H1 (cell line): Measurements from ENCODE around the gene FAU. TPM values are rescaled to one million over a fixed set of nuclear protein-coding genes. Genes with fewer than 3 reads are reported as not detected.

ENCODE experiments used
- CTCF ChIA-PET: fragments of 300-600 bp; sonication (Branson Sonifier 250); formaldehyde crosslinking; loops from one replicate; lab custom pipeline; 2021; ENCODE audit not compliant: partially characterized antibody; lab: Charles Lee
- POLR2A ChIA-PET: fragments of 300-600 bp; sonication (Branson Sonifier 250); formaldehyde crosslinking; loops from one replicate; lab custom pipeline; 2021; ENCODE audit warnings: inconsistent platforms; ENCODE audit not compliant: partially characterized antibody; lab: Charles Lee
- DNase-seq, 2 experiments: peaks; one replicate each; pipeline versions ENCODE4 v3.0.0 to v3.0.0-alpha.2; 2010 to 2022; ENCODE audit warnings: low spot score in 2 of 2, low read depth in 1 of 2, mixed read lengths in 1 of 2
- FAIRE-seq: peaks from 2 replicates; lab custom pipeline; 2011; peaks lifted over from hg19 to GRCh38; lab: Jason Lieb, UNC
- H2AFZ ChIP-seq: 2 replicates; pipeline ENCODE4 v1.8.1; 2012; ENCODE audit warnings: low read length, inconsistent platforms
- H2AK5ac ChIP-seq: 2 replicates; pipeline ENCODE4 v1.6.1; 2013; ENCODE audit warnings: low read depth, low read length
- H2BK120ac ChIP-seq: replicated peaks from 2 replicates; pipeline ENCODE3; 2013; ENCODE audit warnings: low read depth, low read length, inconsistent platforms
- H2BK12ac ChIP-seq: 2 replicates; pipeline ENCODE4 v1.6.1; 2013; ENCODE audit warnings: low read depth, low read length
- H2BK15ac ChIP-seq: 2 replicates; pipeline ENCODE4 v1.6.1; 2013; ENCODE audit warnings: low read length
- H2BK20ac ChIP-seq: 2 replicates; pipeline ENCODE4 v1.6.1; 2013; ENCODE audit warnings: low read length
- H2BK5ac ChIP-seq: 2 replicates; pipeline ENCODE4 v1.6.1; 2013; ENCODE audit warnings: low read depth, low read length
- H3K14ac ChIP-seq: 2 replicates; pipeline ENCODE4 v1.6.1; 2013; ENCODE audit warnings: inconsistent platforms; ENCODE audit not compliant: insufficient read length
- H3K18ac ChIP-seq: 2 replicates; pipeline ENCODE4 v1.6.1; 2013; ENCODE audit warnings: low read length; ENCODE audit errors: extremely low read depth
- H3K23ac ChIP-seq: 2 replicates; pipeline ENCODE4 v1.6.1; 2013; ENCODE audit warnings: inconsistent platforms; ENCODE audit not compliant: insufficient read length
- H3K23me2 ChIP-seq: 2 replicates; pipeline ENCODE4 v1.6.1; 2013; ENCODE audit warnings: low read depth, low read length
- H3K27ac ChIP-seq: 2 replicates; pipeline ENCODE4 v1.6.1; 2011; ENCODE audit warnings: low read depth, low read length, inconsistent platforms
- H3K27me3 ChIP-seq, 4 experiments: replicated peaks in 1 of 4; 1 replicate in 1 of 4; 2 replicates in 3 of 4; pipeline versions ENCODE4 v1.6.1 to v1.8.1; 2011 to 2013; ENCODE audit warnings: low read length in 3 of 4, mild to moderate bottlenecking in 3 of 4, inconsistent platforms in 2 of 4, mixed read lengths in 2 of 4, moderate library complexity in 1 of 4; ENCODE audit not compliant: control insufficient read depth in 3 of 4, insufficient read depth in 3 of 4; ENCODE audit errors: extremely low read depth in 1 of 4
- H3K36me3 ChIP-seq, 4 experiments: 2 replicates each; pipeline versions ENCODE4 v1.6.1 to v1.8.1; 2011 to 2013; ENCODE audit warnings: mild to moderate bottlenecking in 4 of 4, low read length in 3 of 4, moderate library complexity in 2 of 4, control low read depth in 1 of 4, inconsistent platforms in 1 of 4; ENCODE audit not compliant: insufficient read depth in 4 of 4, control insufficient read depth in 2 of 4
- H3K4ac ChIP-seq: replicated peaks from 2 replicates; pipeline ENCODE3; 2013; ENCODE audit warnings: low read length, low read depth, mixed read lengths, inconsistent platforms; ENCODE audit not compliant: insufficient read length
- H3K4me1 ChIP-seq, 4 experiments: replicated peaks in 1 of 4; 1 replicate in 1 of 4; 2 replicates in 3 of 4; pipeline versions ENCODE4 v1.6.1 to v1.8.1; 2011 to 2013; ENCODE audit warnings: low read length in 3 of 4, inconsistent platforms in 2 of 4, mixed read lengths in 1 of 4; ENCODE audit not compliant: insufficient read depth in 4 of 4, control insufficient read depth in 3 of 4
- H3K4me2 ChIP-seq, 2 experiments: 2 replicates each; pipeline versions ENCODE4 v1.6.1 to v1.8.1; 2011 to 2013; ENCODE audit warnings: low read depth in 2 of 2, low read length in 2 of 2, control low read depth in 1 of 2, inconsistent platforms in 1 of 2, mild to moderate bottlenecking in 1 of 2; ENCODE audit not compliant: insufficient read depth in 1 of 2
- H3K4me3 ChIP-seq, 4 experiments: fragments of 200-600, 300-600 bp in 1 of 4; sonication (generic), shearing (Covaris generic), sonication (Bioruptor Twin) in 1 of 4; 2 replicates each; pipeline versions ENCODE4 v1.5.1 to v1.8.1; 2011 to 2016; ENCODE audit warnings: low read length in 4 of 4, low read depth in 3 of 4, control low read depth in 2 of 4, inconsistent platforms in 2 of 4, mild to moderate bottlenecking in 2 of 4, mixed read lengths in 1 of 4, moderate library complexity in 1 of 4; ENCODE audit not compliant: insufficient read depth in 2 of 4; ENCODE audit errors: extremely low read depth in 1 of 4
- H3K56ac ChIP-seq: replicated peaks from 2 replicates; pipeline ENCODE3; 2013; ENCODE audit warnings: low read depth, mild to moderate bottlenecking, mixed read lengths, low read length, inconsistent platforms; ENCODE audit not compliant: insufficient read length
- H3K79me1 ChIP-seq: 2 replicates; pipeline ENCODE4 v1.6.1; 2013; ENCODE audit warnings: low read depth, low read length, control low read depth
- H3K79me2 ChIP-seq, 2 experiments: 2 replicates each; pipeline versions ENCODE4 v1.6.1 to v1.8.1; 2012 to 2013; ENCODE audit warnings: low read length in 2 of 2, mild to moderate bottlenecking in 2 of 2, inconsistent platforms in 1 of 2; ENCODE audit not compliant: insufficient read depth in 2 of 2, control insufficient read depth in 1 of 2
- H3K9ac ChIP-seq, 4 experiments: replicated peaks in 1 of 4; 1 replicate in 1 of 4; 2 replicates in 3 of 4; pipeline versions ENCODE4 v1.6.1 to v1.8.1; 2011 to 2013; ENCODE audit warnings: low read depth in 3 of 4, low read length in 3 of 4, control low read depth in 2 of 4, mild to moderate bottlenecking in 2 of 4, moderate library complexity in 2 of 4, inconsistent platforms in 1 of 4; ENCODE audit errors: extremely low read depth in 1 of 4
- H3K9me3 ChIP-seq, 2 experiments: 2 replicates each; pipeline versions ENCODE4 v1.6.1 to v1.8.1; 2012 to 2013; ENCODE audit warnings: mild to moderate bottlenecking in 2 of 2, moderate library complexity in 2 of 2, control low read depth in 1 of 2, inconsistent platforms in 1 of 2, low read depth in 1 of 2, low read length in 1 of 2, mixed read lengths in 1 of 2; ENCODE audit not compliant: insufficient read depth in 2 of 2
- H4K20me1 ChIP-seq, 2 experiments: replicated peaks in 1 of 2; 2 replicates each; pipeline versions ENCODE3 to v1.8.1; 2011 to 2013; ENCODE audit warnings: inconsistent platforms in 2 of 2, low read length in 2 of 2, mild to moderate bottlenecking in 1 of 2; ENCODE audit not compliant: insufficient read depth in 2 of 2, control insufficient read depth in 1 of 2
- H4K5ac ChIP-seq: 2 replicates; pipeline ENCODE4 v1.6.1; 2013; ENCODE audit warnings: low read length, low read depth, mixed read lengths, inconsistent platforms; ENCODE audit not compliant: insufficient read length
- H4K8ac ChIP-seq: 2 replicates; pipeline ENCODE4 v1.8.0; 2013; ENCODE audit warnings: mild to moderate bottlenecking, moderate library complexity, low read length, inconsistent platforms; ENCODE audit not compliant: insufficient read depth; ENCODE audit errors: extremely low read depth
- H4K91ac ChIP-seq: replicated peaks from 2 replicates; pipeline ENCODE3; 2013; ENCODE audit warnings: low read length, mixed read lengths, inconsistent platforms; ENCODE audit not compliant: insufficient read length
- ASH2L ChIP-seq: fragments of 200-600, 300-600 bp; sonication (generic); IDR thresholded peaks from one replicate; pipeline ENCODE4 v1.7.1; 2017; ENCODE audit warnings: low read length
- ATF3 ChIP-seq: IDR thresholded peaks from 2 replicates; pipeline ENCODE4 v1.6.1; 2011; ENCODE audit warnings: low read depth, mild to moderate bottlenecking, low read length; ENCODE audit not compliant: insufficient read depth
- CBX5 ChIP-seq: fragments of 300-800, 300-1000 bp; sonication (generic); IDR thresholded peaks from 2 replicates; pipeline ENCODE4 v1.7.1; 2016; ENCODE audit warnings: antibody characterized with exemption, low read length, low read depth
- CTBP2 ChIP-seq: IDR thresholded peaks from 2 replicates; pipeline ENCODE4 v1.7.0; 2011; ENCODE audit warnings: borderline replicate concordance, mild to moderate bottlenecking, moderate library complexity, mixed read lengths, low read length; ENCODE audit not compliant: insufficient read depth, insufficient read length
- GABPA ChIP-seq: IDR thresholded peaks from 2 replicates; pipeline ENCODE4 v1.6.1; 2011; ENCODE audit warnings: mild to moderate bottlenecking, low read length, moderate library complexity, borderline replicate concordance; ENCODE audit not compliant: insufficient read depth
- HDAC6 ChIP-seq: IDR thresholded peaks from one replicate; pipeline ENCODE4 v1.7.1; 2012; ENCODE audit warnings: low read depth, mild to moderate bottlenecking, inconsistent platforms, low read length, moderate library complexity
- JUN ChIP-seq: IDR thresholded peaks from 2 replicates; pipeline ENCODE4 v1.6.1; 2011; ENCODE audit warnings: low read depth, mild to moderate bottlenecking, improper control_type of control experiment, low read length
- POLR2A ChIP-seq, 2 experiments: IDR thresholded peaks; 1 replicate in 1 of 2; 2 replicates in 1 of 2; pipeline ENCODE4 v1.6.1; 2011; ENCODE audit warnings: low read depth in 2 of 2, low read length in 2 of 2, mild to moderate bottlenecking in 2 of 2; ENCODE audit errors: control extremely low read depth in 1 of 2
- SIX5 ChIP-seq: IDR thresholded peaks from 2 replicates; pipeline ENCODE4 v1.6.1; 2011; ENCODE audit warnings: mild to moderate bottlenecking, low read depth, low read length
- SP2 ChIP-seq: IDR thresholded peaks from 2 replicates; pipeline ENCODE4 v1.6.1; 2012; ENCODE audit warnings: mild to moderate bottlenecking, low read length, inconsistent platforms
- SUZ12 ChIP-seq: fragments of 200-600 bp; sonication (generic); IDR thresholded peaks from 2 replicates; pipeline ENCODE4 v1.6.1; 2012; ENCODE audit warnings: mild to moderate bottlenecking, inconsistent platforms, low read length, moderate library complexity, mixed read lengths
- TAF1 ChIP-seq: IDR thresholded peaks from 2 replicates; pipeline ENCODE4 v1.6.1; 2011; ENCODE audit warnings: mild to moderate bottlenecking, low read depth, low read length
- TBP ChIP-seq: IDR thresholded peaks from 2 replicates; pipeline ENCODE4 v1.6.1; 2011; ENCODE audit warnings: low read depth, low read length, improper control_type of control experiment
- WGBS, 2 experiments: shearing (Covaris generic) in 1 of 2; methylation state at CpG; one replicate each; pipeline versions ENCODE4 v1.1.6 to v1.1.7; 2013 to 2015; ENCODE audit warnings: low lambda C conversion rate in 2 of 2, mixed read lengths in 2 of 2, inconsistent platforms in 1 of 2, low coverage in 1 of 2, missing lambda C conversion rate in 1 of 2; ENCODE audit not compliant: insufficient replicate concordance in 2 of 2, insufficient coverage in 1 of 2, insufficient read length in 1 of 2; ENCODE audit errors: extremely low coverage in 1 of 2, missing lambda C conversion rate in 1 of 2; 5-methylcytosine and 5-hydroxymethylcytosine counted together
- polyA plus RNA-seq, 7 experiments: library from polyadenylated mRNA; depleted of rRNA in 3 of 7; stranded (reverse) in 5 of 7; unstranded in 2 of 7; fragments of >200 nt in 5 of 7; fragments of 200-250 nt in 2 of 7; gene quantifications; 1 replicate in 5 of 7; 2 replicates in 1 of 7; 4 replicates in 1 of 7; pipeline versions ENCODE4 v1.2.1 to v1.2.3, GENCODE V29; 2011 to 2013; ENCODE audit warnings: missing spikeins in 2 of 7, mixed read lengths in 2 of 7
- total RNA-seq: library from RNA; stranded (reverse); fragmentation: NEBNext Ultra II Directional; extraction: Animal tissue kit (Norgen Biotek cat#: 25700); gene quantifications from 2 replicates; pipeline ENCODE4 v1.2.1, GENCODE V29; 2021

Gene FAU
- total and polyA plus RNA-seq, 2 of the 8 experiments (the other 6 are each of a cell fraction or from before 2014, with no cell fraction given), result 826 to 896 TPM

- Histone ChIP-seq H3K4ac (no peak overlapping the region), H3K18ac (no peak overlapping the region), H3K9me3 (no peaks in the 10 kb centered on the region), H2AFZ (no peak overlapping the region), H4K5ac (no peak overlapping the region), H3K56ac (no peak overlapping the region), H3K9ac (no peak overlapping the region), H4K20me1 (peaks cover 0 to 23% of the 10 kb centered on the region in 2 experiments), H3K23ac (no peak overlapping the region), H3K4me1 (peaks cover 0 to 13% (median 8%) of the 10 kb centered on the region in 4 experiments; a peak in 6 of 7 replicates), H3K79me1 (0 out of 2 replicates have a peak, but pooled peaks cover 3% of the 10 kb centered on the region), H3K4me3 (no peak overlapping the region), H2BK12ac (no peak overlapping the region), H2AK5ac (no peak overlapping the region), H2BK120ac (no peak overlapping the region), H4K8ac (no peak overlapping the region), H2BK5ac (no peak overlapping the region), H4K91ac (no peak overlapping the region), H3K36me3 (peaks cover 0 to 13% (median 0%) of the 10 kb centered on the region in 4 experiments; a peak in 2 of 8 replicates), H3K23me2 (peaks cover 9% of the 10 kb centered on the region; the same call in 1 of the 2 replicates), H3K14ac (no peak overlapping the region), H3K27ac (no peak overlapping the region), H2BK20ac (no peak overlapping the region), H3K4me2 (no peak overlapping the region), H2BK15ac (no peak overlapping the region), H3K79me2 (no peaks in the 10 kb centered on the region; a peak in 1 of 4 replicates), H3K27me3 (no peaks in the 10 kb centered on the region)
- no peak for DNase-seq
- ChIA-PET CTCF (interaction anchor here (0.5 to 7.9 kb wide), 9 partner anchors 9 to 554 kb away, joined by 3 to 85 read pairs (median 3); partner anchors contain the start of genes ARL2 and ZNHIT2), POLR2A (interaction anchor here (0.8 to 17.4 kb wide), 9 partner anchors 8 to 90 kb away, joined by 3 to 305 read pairs (median 6); partner anchors contain the start of genes CDCA5, FAU, MRPL49 and SYVN1)
- no peak for FAIRE-seq
- WGBS, 2 experiments, result 97% methylated on average over 28 of the region's 52 CpGs; no CpG with 5 or more reads in 1 of the 2 experiments
- TF ChIP-seq TAF1 (no peak), GABPA (no peak), CTBP2 (no peak), SUZ12 (no peak), HDAC6 (no peak), TBP (no peak), CBX5 (no peak), POLR2A (IDR thresholded peaks at IDR 0.05; ENCODE audit: control extremely low read depth in 1 of 2, low read depth in 2 of 2, low read length in 2 of 2) (no peak), ASH2L (no peak), SP2 (no peak), JUN (no peak), SIX5 (no peak), ATF3 (no peak)
Observed at GRCh38 chr11:65107751-65108468, 14.0 kb downstream of the FAU start.
